Peyer's patch (tissue), 4 donors: Measurements from ENCODE around the gene CPEB4.

Experiments used
- CTCF ChIP-seq, 6 experiments: fragments of 450-650 bp in 4 of 6; fragments of 200-600 bp in 2 of 6; sonication (generic) in 1 of 6; IDR thresholded peaks; one replicate each; pipeline ENCODE4 v1.5.1; 2017 to 2019; ENCODE audit warnings: antibody characterized with exemption in 6 of 6, mild to moderate bottlenecking in 3 of 6, moderate library complexity in 1 of 6
- POLR2A ChIP-seq, 2 donors: fragments of 450-650 bp; IDR thresholded peaks; one replicate each; pipeline ENCODE4 v1.5.1; 2017; ENCODE audit warnings: antibody characterized with exemption in 2 of 2, mild to moderate bottlenecking in 2 of 2, moderate library complexity in 2 of 2

- TF ChIP-seq CTCF (IDR thresholded peaks at IDR 0.05) (no peak), POLR2A (IDR thresholded peaks at IDR 0.05) (no peak)
Observed at GRCh38 chr5:173922527-173922926, 34.4 kb downstream of the CPEB4 start.
